ENCODE results near the gene GLT6D1. TPM values are rescaled to one million over a fixed set of nuclear protein-coding genes. Genes with fewer than 3 reads are reported as not detected.

Gene GLT6D1
- total RNA-seq, 2 donors from 2014 or later = not detected

- Histone ChIP-seq H3K9me3 (no peaks in the 10 kb centered on the region), H3K4me1 (no peaks in the 10 kb centered on the region), H3K36me3 (no peaks in the 10 kb centered on the region), H3K27ac (no peak overlapping the region), H3K27me3 (no peaks in the 10 kb centered on the region), H3K4me3 (no peak overlapping the region)
- DNase-seq (ENCODE audit: low spot score) = no peak
- TF ChIP-seq CTCF (IDR thresholded peaks at IDR 0.05) = no peak
These were observed 19.9 kb upstream of the GLT6D1 start for GRCh38 chr9:135659252-135659651.

GRCh38 chr9:135657416-135657815 lies 18.1 kb upstream of the GLT6D1 start:
- H3K4me3 ChIP-seq = no peak overlapping the region

GRCh38 chr9:135655317-135655716 lies 16.0 kb upstream of the GLT6D1 start:
- H3K27ac ChIP-seq = no peak overlapping the region
- DNase-seq (ENCODE audit: low spot score) = no peak
- no peak for TF ChIP-seq CTCF (IDR thresholded peaks at IDR 0.05)
- no peaks in the 10 kb centered on the region for H3K4me1 ChIP-seq
- H3K27me3 ChIP-seq = no peaks in the 10 kb centered on the region
- H3K36me3 ChIP-seq = no peaks in the 10 kb centered on the region
- H3K4me3 ChIP-seq = no peak overlapping the region
- H3K9me3 ChIP-seq = no peaks in the 10 kb centered on the region

More at GRCh38 chr9:135657416-135657815, 18.1 kb upstream of the GLT6D1 start:
- no peaks in the 10 kb centered on the region for H3K9me3 ChIP-seq
- H3K27me3 ChIP-seq = no peaks in the 10 kb centered on the region
- no peaks in the 10 kb centered on the region for H3K36me3 ChIP-seq
- no peak overlapping the region for H3K27ac ChIP-seq
- no peaks in the 10 kb centered on the region for H3K4me1 ChIP-seq
- no peak for TF ChIP-seq CTCF (IDR thresholded peaks at IDR 0.05)
- no peak for DNase-seq (ENCODE audit: low spot score)

- Histone ChIP-seq H3K27ac (no peak overlapping the region), H3K4me1 (no peaks in the 10 kb centered on the region), H3K36me3 (no peaks in the 10 kb centered on the region), H3K27me3 (no peaks in the 10 kb centered on the region), H3K4me3 (no peak overlapping the region), H3K9me3 (peaks cover 0 to 27% of the 10 kb centered on the region in 2 donors)
- peak; percentile 23 for DNase-seq (ENCODE audit: low spot score)
- no peak for TF ChIP-seq CTCF (IDR thresholded peaks at IDR 0.05)
These were observed 11.1 kb upstream of the GLT6D1 start for GRCh38 chr9:135650408-135650807.

- H3K36me3 ChIP-seq = no peaks in the 10 kb centered on the region
- H3K27me3 ChIP-seq = no peaks in the 10 kb centered on the region
- no peak for TF ChIP-seq CTCF (IDR thresholded peaks at IDR 0.05)
- H3K4me1 ChIP-seq = no peaks in the 10 kb centered on the region
- peaks cover 0 to 36% of the 10 kb centered on the region in 2 donors for H3K9me3 ChIP-seq
- DNase-seq (ENCODE audit: low spot score) = no peak
- H3K4me3 ChIP-seq = no peak overlapping the region
- H3K27ac ChIP-seq = no peak overlapping the region
These were observed 10.2 kb upstream of the GLT6D1 start for GRCh38 chr9:135649508-135649907.
